Measurements from ENCODE around the gene STAC3.

- TF ChIP-seq CTCF (IDR thresholded peaks at IDR 0.05) (peak; percentile 64 to 81 (median 76)), POLR2A (IDR thresholded peaks at IDR 0.05) (no peak)
These were observed 7.3 kb downstream of the STAC3 start for GRCh38 chr12:57243521-57244311.

Measured in body of pancreas (tissue), 4 donors.